A673 (cell line): ENCODE measurements around the gene ATF7IP2. TPM values are rescaled to one million over a fixed set of nuclear protein-coding genes. Genes with fewer than 3 reads are reported as not detected.
"Not testable (repeated sequence)": the region's sequence is repeated elsewhere in the genome, so short reads cannot be mapped to it uniquely, and the experiment has no call there.

Source experiments
- BruUV-seq: library from RNA; stranded (reverse); fragments of 400-500 nt; replicated peaks from 2 replicates; lab custom pipeline; 2021; lab: Mats Ljungman, UMichigan
- CTCF ChIA-PET: fragments of 300-600 bp; sonication (Branson Sonifier 250); formaldehyde crosslinking; loops from one replicate; lab custom pipeline; 2022; ENCODE audit warnings: antibody characterized with exemption; lab: Charles Lee
- POLR2A ChIA-PET: fragments of 300-600 bp; sonication (Branson Sonifier 250); formaldehyde crosslinking; loops from one replicate; lab custom pipeline; 2022; ENCODE audit warnings: antibody characterized with exemption; ENCODE audit not compliant: low non-redundant PET; lab: Charles Lee
- DNase-seq: peaks from one replicate; pipeline ENCODE4 v3.0.0-alpha.2; 2015; ENCODE audit warnings: low spot score
- H3K27ac ChIP-seq: fragments of 200-600 bp; sonication (generic); 2 replicates; pipeline ENCODE4 v1.5.1; 2016; ENCODE audit warnings: mixed run types, low read depth, mild to moderate bottlenecking, mixed read lengths, antibody characterized with exemption, low read length; ENCODE audit not compliant: poor library complexity, severe bottlenecking
- H3K27me3 ChIP-seq: fragments of 200-600 bp; sonication (generic); replicated peaks from 2 replicates; pipeline ENCODE4 v1.6.1; 2017; ENCODE audit warnings: mixed run types, low read depth, mild to moderate bottlenecking, mixed read lengths, antibody characterized with exemption, low read length; ENCODE audit not compliant: insufficient read depth, poor library complexity
- H3K36me3 ChIP-seq: fragments of 200-600 bp; sonication (generic); 2 replicates; pipeline ENCODE4 v1.6.1; 2016; ENCODE audit warnings: mixed run types, mild to moderate bottlenecking, mixed read lengths, antibody characterized with exemption, low read length; ENCODE audit not compliant: insufficient read depth, poor library complexity, severe bottlenecking
- H3K4me1 ChIP-seq: fragments of 200-600 bp; sonication (generic); 2 replicates; pipeline ENCODE4 v1.6.1; 2017; ENCODE audit warnings: mixed run types, mild to moderate bottlenecking, mixed read lengths, antibody characterized with exemption, low read length; ENCODE audit not compliant: insufficient read depth, poor library complexity, severe bottlenecking
- H3K4me3 ChIP-seq: fragments of 200-600 bp; sonication (generic); 2 replicates; pipeline ENCODE4 v1.5.1; 2016; ENCODE audit warnings: low read depth, mixed run types, mild to moderate bottlenecking, mixed read lengths, low read length; ENCODE audit not compliant: poor library complexity, severe bottlenecking
- H3K9me3 ChIP-seq: fragments of 200-600 bp; sonication (generic); 2 replicates; pipeline ENCODE4 v1.6.1; 2016; ENCODE audit warnings: mixed run types, low read depth, mild to moderate bottlenecking, mixed read lengths, antibody characterized with exemption, low read length; ENCODE audit not compliant: poor library complexity, severe bottlenecking
- CTCF ChIP-seq: fragments of 300-800, 200-600 bp; sonication (generic); conservative IDR thresholded peaks from 2 replicates; pipeline ENCODE4 v1.5.1; 2017; ENCODE audit warnings: low read depth, mild to moderate bottlenecking, antibody characterized with exemption, low read length, moderate library complexity, mixed read lengths
- EZH2 ChIP-seq: fragments of 200-600 bp; sonication (generic); IDR thresholded peaks from 2 replicates; pipeline ENCODE4 v1.6.1; 2017; ENCODE audit warnings: borderline replicate concordance, low read depth, mild to moderate bottlenecking, mixed read lengths, antibody characterized with exemption, low read length; ENCODE audit not compliant: poor library complexity, severe bottlenecking
- intact Hi-C: fragments of 100-400 bp; cut with micrococcal nuclease; formaldehyde crosslinking; loops from one replicate; pipeline ENCODE4 v1.10.0; 2022; ENCODE audit not compliant: unreplicated experiment
- total RNA-seq: library from RNA; stranded (reverse); gene quantifications from 2 replicates; pipeline ENCODE4 v1.2.3, GENCODE V29; 2021

Gene ATF7IP2
- total RNA-seq, 1 experiment from 2014 or later: 20.9 TPM

DNA sequence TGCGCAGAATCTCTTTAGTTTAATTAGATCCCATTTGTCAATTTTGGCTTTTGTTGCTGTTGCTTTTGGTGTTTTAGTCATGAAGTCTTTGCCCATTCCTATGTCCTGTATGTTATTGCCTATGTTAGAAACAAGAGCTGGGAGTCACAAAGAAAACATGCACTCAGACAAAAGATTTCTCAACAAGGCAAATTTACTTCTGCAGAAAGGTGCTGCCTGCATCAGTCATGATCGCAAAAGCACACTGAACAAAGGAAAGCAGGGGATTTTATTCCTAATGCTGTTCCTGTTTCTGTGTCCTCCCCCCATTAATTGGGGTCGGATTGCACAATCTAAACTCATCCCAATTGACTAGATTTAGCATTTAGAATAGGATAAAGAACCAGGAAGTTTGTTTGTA lies 55.9 kb downstream of the ATF7IP2 start:
- no peak for DNase-seq
- Histone ChIP-seq H3K36me3 (peaks cover 9% of the 10 kb centered on the region), H3K4me1 (no peaks in the 10 kb centered on the region), H3K9me3 (peaks cover 17% of the 10 kb centered on the region), H3K27ac (no peak overlapping the region), H3K27me3 (no peaks in the 10 kb centered on the region), H3K4me3 (no peak overlapping the region)
- TF ChIP-seq CTCF (no peak), EZH2 (no peak)
- intact Hi-C loops: no loop called here
- CTCF ChIA-PET: no interaction called here
- POLR2A ChIA-PET: no interaction called here
- BruUV-seq: no TSS peak

DNA sequence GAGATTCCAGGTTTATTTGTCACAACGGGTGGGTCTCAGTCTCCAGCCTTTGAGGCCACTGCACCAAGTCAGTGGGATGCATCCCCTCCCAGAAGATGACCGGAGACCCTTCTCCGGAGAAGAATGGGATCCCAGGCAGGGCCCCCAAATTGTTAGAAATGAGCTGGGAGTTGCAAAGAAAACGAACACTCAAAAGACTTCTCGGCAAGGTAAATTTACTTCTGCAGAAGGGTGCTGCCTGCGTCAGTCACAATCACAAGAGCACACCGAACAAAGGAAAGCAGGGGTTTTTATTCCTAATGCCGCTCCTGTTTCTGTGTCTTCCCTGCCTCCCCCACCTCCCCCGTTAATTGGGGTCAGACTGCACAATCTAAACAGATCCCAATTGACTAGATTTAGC lies 61.4 kb downstream of the ATF7IP2 start:
- no TSS peak for BruUV-seq
- CTCF ChIA-PET: no interaction called here

GRCh38 chr16:10452208-10453158 lies 66.6 kb downstream of the ATF7IP2 start:
- intact Hi-C loops, H3K4me1 ChIP-seq, H3K27ac ChIP-seq, H3K9me3 ChIP-seq, BruUV-seq, POLR2A ChIA-PET, H3K36me3 ChIP-seq, H3K4me3 ChIP-seq, H3K27me3 ChIP-seq, DNase-seq: not testable (repeated sequence)
- CTCF ChIA-PET: interaction anchor here (0.6 kb wide), 1 partner anchor 62 kb away, joined by 7 read pairs; no protein-coding TSS in a partner anchor

More for the DNA sequence above, 61.4 kb downstream of the ATF7IP2 start:
- Histone ChIP-seq H3K4me1 (no peaks in the 10 kb centered on the region), H3K27me3 (no peaks in the 10 kb centered on the region), H3K27ac (no peak overlapping the region), H3K9me3 (peaks cover 20% of the 10 kb centered on the region), H3K36me3 (peaks cover 10% of the 10 kb centered on the region), H3K4me3 (no peak overlapping the region)
- TF ChIP-seq EZH2: no peak
- no peak for TF ChIP-seq CTCF
- POLR2A ChIA-PET: no interaction called here
- intact Hi-C loops: no loop called here
- no peak for DNase-seq
